ENCODE results near the gene ABCA1. TPM values are rescaled to one million over a fixed set of nuclear protein-coding genes. Genes with fewer than 3 reads are reported as not detected.

Gene ABCA1
- total and polyA plus RNA-seq, 2 of the 13 experiments (the other 11 are each of a cell fraction or from before 2014, with no cell fraction given) = 26.8 to 63.8 TPM

DNA sequence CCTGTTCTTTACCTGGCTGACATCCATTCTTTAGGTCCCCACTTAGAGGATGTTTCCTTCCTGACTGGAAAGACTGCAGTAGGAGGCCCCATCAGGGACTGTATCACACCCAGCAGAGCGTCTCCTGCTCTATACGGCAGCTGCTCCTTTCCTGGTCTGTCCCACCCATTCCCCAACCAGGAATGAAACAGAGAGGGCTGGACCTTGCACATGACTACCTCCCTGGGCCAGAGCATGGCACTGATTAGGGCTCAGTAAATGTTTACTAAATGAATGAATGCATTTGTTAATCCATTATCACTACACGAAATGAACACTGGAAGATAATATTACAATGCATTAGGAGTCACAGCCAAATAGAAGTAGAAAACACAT, 76.4 kb downstream of the ABCA1 start:
- Histone ChIP-seq H2AFZ (ENCODE audit: low read length) (no peak overlapping the region), H4K20me1 (ENCODE audit: insufficient read depth, low read length) (peaks cover 11% of the 10 kb centered on the region), H3K4me2 (ENCODE audit: low read depth, low read length) (no peak overlapping the region), H3K4me1 (ENCODE audit: insufficient read depth, low read length) (peaks cover 42% of the 10 kb centered on the region), H3K36me3 (replicated peaks in 1 of 2; ENCODE audit: control insufficient read depth in 1 of 2, insufficient read depth in 2 of 2, low read length in 2 of 2) (peaks cover 22 to 89% of the 10 kb centered on the region in 2 experiments), H3K27me3 (ENCODE audit: control insufficient read depth in 1 of 2, insufficient read depth in 2 of 2, low read length in 2 of 2) (no peaks in the 10 kb centered on the region), H3K9me3 (ENCODE audit: low read length) (no peaks in the 10 kb centered on the region), H3K79me2 (ENCODE audit: insufficient read depth, low read length) (peaks cover 79% of the 10 kb centered on the region), H3K4me3 (replicated peaks in 1 of 3; ENCODE audit: insufficient read depth in 1 of 3, low read depth in 2 of 3, low read length in 3 of 3) (no peak overlapping the region), H3K9ac (ENCODE audit: insufficient read depth, low read depth, low read length) (no peak overlapping the region), H3K27ac (ENCODE audit: extremely low read length, insufficient read depth, low read length) (no peak overlapping the region)
- WGBS (ENCODE audit: low lambda C conversion rate) = 84% methylated on average over 3 of the region's 3 CpGs
- TF ChIP-seq, protein P1, sequence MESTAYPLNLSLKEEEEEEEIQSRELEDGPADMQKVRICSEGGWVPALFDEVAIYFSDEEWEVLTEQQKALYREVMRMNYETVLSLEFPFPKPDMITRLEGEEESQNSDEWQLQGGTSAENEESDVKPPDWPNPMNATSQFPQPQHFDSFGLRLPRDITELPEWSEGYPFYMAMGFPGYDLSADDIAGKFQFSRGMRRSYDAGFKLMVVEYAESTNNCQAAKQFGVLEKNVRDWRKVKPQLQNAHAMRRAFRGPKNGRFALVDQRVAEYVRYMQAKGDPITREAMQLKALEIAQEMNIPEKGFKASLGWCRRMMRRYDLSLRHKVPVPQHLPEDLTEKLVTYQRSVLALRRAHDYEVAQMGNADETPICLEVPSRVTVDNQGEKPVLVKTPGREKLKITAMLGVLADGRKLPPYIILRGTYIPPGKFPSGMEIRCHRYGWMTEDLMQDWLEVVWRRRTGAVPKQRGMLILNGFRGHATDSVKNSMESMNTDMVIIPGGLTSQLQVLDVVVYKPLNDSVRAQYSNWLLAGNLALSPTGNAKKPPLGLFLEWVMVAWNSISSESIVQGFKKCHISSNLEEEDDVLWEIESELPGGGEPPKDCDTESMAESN (CRISPR knock-in tag; conservative IDR thresholded peaks at IDR 0.05) = no peak
- no peak for TF ChIP-seq ZNF879 (CRISPR knock-in tag; IDR thresholded peaks at IDR 0.05)
- TF ChIP-seq ZNF530 (CRISPR knock-in tag; IDR thresholded peaks at IDR 0.05; ENCODE audit: low read depth) = no peak
- TF ChIP-seq MEIS2 (CRISPR knock-in tag; IDR thresholded peaks at IDR 0.05) = no peak
- no peak for TF ChIP-seq ZNF672 (CRISPR knock-in tag; IDR thresholded peaks at IDR 0.05)
- TF ChIP-seq XBP1 (CRISPR knock-in tag; IDR thresholded peaks at IDR 0.05) = no peak
- TF ChIP-seq, protein P2, sequence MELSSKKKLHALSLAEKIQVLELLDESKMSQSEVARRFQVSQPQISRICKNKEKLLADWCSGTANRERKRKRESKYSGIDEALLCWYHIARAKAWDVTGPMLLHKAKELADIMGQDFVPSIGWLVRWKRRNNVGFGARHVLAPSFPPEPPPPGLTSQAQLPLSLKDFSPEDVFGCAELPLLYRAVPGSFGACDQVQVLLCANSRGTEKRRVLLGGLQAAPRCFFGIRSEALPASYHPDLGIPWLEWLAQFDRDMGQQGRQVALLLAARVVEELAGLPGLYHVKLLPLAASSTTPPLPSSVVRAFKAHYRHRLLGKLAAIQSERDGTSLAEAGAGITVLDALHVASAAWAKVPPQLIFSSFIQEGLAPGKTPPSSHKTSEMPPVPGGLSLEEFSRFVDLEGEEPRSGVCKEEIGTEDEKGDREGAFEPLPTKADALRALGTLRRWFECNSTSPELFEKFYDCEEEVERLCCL (CRISPR knock-in tag; IDR thresholded peaks at IDR 0.05; ENCODE audit: borderline replicate concordance) = no peak
- no peak for TF ChIP-seq ZNF883 (CRISPR knock-in tag; IDR thresholded peaks at IDR 0.05; ENCODE audit: not compliant biosample characterization)
- TF ChIP-seq NFIC (IDR thresholded peaks at IDR 0.05; ENCODE audit: low read length) = no peak
- TF ChIP-seq KDM6A (CRISPR knock-in tag; IDR thresholded peaks at IDR 0.05; ENCODE audit: low read depth) = no peak
- TF ChIP-seq NBN (conservative IDR thresholded peaks at IDR 0.05) = no peak
- TF ChIP-seq ZNF33A (CRISPR knock-in tag; IDR thresholded peaks at IDR 0.05; ENCODE audit: borderline replicate concordance) = no peak
- no peak for TF ChIP-seq KLF9 (CRISPR knock-in tag; IDR thresholded peaks at IDR 0.05; ENCODE audit: low read depth)
- TF ChIP-seq, protein P3, sequence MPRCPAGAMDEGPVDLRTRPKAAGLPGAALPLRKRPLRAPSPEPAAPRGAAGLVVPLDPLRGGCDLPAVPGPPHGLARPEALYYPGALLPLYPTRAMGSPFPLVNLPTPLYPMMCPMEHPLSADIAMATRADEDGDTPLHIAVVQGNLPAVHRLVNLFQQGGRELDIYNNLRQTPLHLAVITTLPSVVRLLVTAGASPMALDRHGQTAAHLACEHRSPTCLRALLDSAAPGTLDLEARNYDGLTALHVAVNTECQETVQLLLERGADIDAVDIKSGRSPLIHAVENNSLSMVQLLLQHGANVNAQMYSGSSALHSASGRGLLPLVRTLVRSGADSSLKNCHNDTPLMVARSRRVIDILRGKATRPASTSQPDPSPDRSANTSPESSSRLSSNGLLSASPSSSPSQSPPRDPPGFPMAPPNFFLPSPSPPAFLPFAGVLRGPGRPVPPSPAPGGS (CRISPR knock-in tag; IDR thresholded peaks at IDR 0.05) = no peak
- no peak for TF ChIP-seq ZNF607 (CRISPR knock-in tag; IDR thresholded peaks at IDR 0.05; ENCODE audit: borderline replicate concordance)
- no peak for TF ChIP-seq EED (CRISPR knock-in tag; IDR thresholded peaks at IDR 0.05)
- ATAC-seq (no peak), DNase-seq (ENCODE audit: low spot score) (no peak), FAIRE-seq (no peak)
- CTCF ChIA-PET (ENCODE audit: low intra/inter-chr PET ratio, low total read pairs) = no interaction called here
- intact Hi-C loops (cut with micrococcal nuclease; ENCODE audit: unreplicated experiment) = no loop called here
- POLR2A ChIA-PET = no interaction called here
- BruUV-seq (replicated peaks) = no TSS peak
- in situ Hi-C loops (cut with HindIII; ENCODE audit: extremely low pct_ligation_motif_present, low pct_unique_long_range_greater_than_20kb) = no loop called here
